HG03460 (cell line): ENCODE data around the gene IL15.
"Not testable (repeated sequence)": the region's sequence is repeated elsewhere in the genome, so short reads cannot be mapped to it uniquely, and the experiment has no call there.

Experiments
- ATAC-seq: cut with Tn5 transposase; IDR thresholded peaks from one replicate; pipeline ENCODE4 v1.9.1; 2021; ENCODE audit not compliant: unreplicated experiment

The IL15 gene

GRCh38 chr4:141645611-141646340, 9.4 kb downstream of the IL15 start:
- no peak for ATAC-seq

DNA sequence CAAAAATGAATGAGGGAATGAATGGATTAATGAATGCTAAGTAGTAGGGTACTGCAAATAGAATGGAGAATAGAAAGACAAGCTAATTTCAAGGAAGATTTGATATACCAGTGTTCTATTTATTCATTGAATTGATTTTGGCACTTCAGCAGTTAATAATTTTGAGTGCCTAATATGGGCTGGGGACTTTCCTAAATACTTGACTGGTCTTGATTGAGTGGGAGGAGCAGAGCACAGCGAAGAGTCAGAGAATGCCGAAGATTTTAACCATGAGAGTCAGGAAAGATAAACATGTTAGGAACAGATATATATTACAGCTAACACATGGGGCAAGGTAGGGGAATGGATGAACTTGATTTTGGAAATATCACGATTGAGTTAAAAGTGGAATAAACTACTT, 10.6 kb downstream of the IL15 start:
- no peak for ATAC-seq

GRCh38 chr4:141647966-141648365, 11.6 kb downstream of the IL15 start:
- ATAC-seq = no peak

GRCh38 chr4:141652161-141652778, 15.9 kb downstream of the IL15 start:
- ATAC-seq = no peak

GRCh38 chr4:141654098-141654497, 17.7 kb downstream of the IL15 start:
- ATAC-seq = no peak

DNA sequence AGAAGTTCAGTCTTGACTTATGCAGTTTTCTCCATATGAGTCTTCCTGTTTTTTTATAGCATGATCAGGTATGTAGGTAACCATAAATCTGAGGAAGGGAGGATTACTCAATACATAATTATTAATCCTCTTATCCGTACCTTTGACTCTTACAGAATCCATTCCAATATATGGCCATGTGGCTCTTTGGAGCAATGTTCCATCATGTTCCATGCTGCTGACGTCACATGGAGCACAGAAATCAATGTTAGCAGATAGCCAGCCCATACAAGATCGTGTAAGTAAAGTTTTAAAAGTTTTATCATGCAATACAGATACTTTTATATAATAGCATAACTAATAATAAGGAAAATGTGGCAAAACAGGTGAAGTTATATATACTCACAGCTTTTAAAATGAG, 19.6 kb downstream of the IL15 start:
- ATAC-seq = no peak

DNA sequence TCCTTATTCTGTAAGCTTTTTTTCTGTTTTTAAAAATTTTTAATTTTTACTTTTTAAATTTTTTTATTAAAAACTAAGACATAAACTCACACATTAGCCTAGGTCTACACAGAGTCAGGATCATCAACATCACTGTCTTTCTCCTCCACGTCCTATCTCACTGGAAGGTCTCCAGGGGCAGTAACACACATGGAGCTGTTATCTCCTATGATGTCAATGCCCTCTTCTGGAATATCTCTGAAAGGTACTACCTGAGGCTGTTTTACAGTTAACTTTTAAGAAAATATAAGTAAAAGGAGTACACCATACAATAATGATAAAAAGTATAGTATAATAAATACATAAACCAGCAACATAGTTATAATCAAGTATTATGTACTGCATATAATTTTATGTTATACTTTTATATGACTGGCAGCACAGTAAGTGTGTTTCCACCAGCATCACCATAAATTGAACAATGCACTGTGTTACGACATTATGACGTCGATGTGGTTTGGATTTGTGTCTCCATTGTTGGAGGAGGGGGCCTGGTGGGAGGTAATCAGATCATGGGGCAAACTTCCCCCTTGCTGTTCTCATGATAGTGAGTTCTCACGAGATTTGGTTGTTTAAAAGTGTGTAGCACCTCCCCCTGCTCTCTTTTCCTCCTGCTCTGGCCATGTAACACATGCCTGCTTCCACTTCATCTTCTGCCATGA, 21.3 kb downstream of the IL15 start:
- no peak for ATAC-seq

GRCh38 chr4:141658309-141658708, 21.9 kb downstream of the IL15 start:
- ATAC-seq = peak; percentile 50

- no peak for ATAC-seq
Observed at GRCh38 chr4:141659539-141659938, 23.2 kb downstream of the IL15 start.

DNA sequence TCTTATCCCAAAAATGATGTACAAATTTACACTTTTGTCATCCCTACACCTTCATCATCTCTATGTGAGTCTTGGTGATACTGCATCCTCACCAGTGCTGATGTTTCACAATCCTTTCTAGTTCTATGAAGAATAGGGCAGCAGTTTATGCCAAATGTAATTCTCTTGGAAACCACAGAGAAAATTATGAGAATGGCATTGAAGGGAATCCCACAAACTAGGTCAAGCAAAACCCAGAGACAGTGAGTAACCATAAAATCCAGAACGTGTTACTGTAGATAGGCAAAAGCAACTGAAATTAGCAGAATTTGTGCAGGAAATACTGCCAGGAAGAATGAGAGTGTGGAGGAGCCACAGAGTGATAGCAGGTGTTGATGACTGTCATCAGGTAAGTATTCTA, 24.5 kb downstream of the IL15 start:
- no peak for ATAC-seq

DNA sequence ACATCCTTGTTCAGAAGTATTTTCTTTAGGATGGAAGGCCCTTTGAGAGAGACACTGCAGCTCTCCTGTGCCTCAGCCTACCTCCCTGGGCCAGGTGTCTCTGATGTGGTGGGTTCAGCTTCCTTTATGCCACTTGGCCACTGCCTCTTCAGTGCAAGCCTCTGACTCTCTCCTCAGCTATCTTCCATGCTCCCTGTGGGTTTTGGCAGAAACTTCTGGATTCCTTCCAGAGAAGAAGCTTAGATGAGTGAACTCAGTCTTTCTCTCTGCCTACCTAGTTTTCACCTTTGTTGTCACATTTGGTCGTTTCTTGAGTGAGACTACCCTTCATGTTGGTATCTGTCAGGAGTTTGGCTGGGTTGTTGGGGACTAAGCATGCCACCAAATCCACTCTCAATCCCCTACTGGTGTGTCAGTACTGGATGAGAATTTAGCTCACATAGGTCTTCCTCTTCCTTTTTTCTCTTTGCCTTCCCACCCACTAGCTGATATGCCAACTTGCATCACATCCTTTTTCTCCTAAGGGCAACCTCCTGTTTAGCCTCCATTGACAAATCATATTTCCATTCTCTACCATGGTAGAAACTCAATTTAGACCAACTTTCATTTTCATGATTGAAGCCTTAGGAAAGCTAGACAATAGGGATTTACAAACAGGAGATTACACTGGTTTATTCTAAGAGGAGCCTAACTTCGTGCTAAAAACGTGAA, 32.0 kb downstream of the IL15 start:
- ATAC-seq = no peak

DNA sequence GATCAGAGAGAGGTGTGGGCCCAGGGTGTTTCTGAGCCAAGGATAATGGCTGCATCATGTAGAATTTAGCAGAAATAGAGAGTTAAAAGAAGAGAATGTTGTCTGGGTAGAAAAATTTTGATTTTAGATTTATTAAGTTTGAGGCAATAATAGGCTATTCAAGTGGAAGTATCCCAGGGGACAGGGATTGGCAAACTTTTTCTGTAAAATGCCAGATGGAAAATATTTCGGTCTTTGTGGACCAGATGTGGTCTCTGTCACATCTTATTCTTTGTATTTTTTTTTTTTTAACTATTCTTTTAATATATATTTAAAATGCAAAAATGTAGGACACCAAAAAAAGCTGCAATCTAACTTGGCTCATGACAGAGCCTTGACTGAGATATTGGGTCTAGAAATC, 33.1 kb downstream of the IL15 start:
- ATAC-seq = no peak

GRCh38 chr4:141675384-141675783, 39.0 kb downstream of the IL15 start:
- ATAC-seq = no peak

DNA sequence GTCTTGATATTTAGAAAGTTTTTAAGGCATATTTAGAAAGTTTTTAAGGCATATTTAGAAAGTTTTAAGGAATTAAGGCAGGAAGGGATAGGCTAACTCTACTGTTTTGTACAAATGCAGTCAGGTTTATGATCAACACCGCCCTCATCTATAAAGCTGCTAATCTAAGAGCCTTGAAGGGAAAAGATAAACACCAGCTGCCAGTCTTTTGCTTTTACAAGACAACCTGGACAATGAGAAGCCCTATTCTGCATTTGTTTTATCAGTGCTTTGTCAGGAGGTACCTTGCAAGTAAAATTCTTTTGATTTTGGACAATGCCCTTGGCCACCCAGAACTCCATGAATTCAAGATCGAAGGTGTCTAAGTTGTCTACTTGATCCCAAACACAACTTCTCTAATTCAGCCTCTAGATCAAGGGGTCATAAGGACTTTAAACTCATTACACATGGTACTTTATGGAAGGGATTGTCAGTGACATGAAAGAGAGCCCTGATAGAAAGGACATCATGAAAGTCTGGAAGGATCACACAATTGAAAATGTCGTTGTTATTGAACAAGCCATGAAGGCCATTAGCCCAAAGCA, 39.8 kb downstream of the IL15 start:
- no peak for ATAC-seq

DNA sequence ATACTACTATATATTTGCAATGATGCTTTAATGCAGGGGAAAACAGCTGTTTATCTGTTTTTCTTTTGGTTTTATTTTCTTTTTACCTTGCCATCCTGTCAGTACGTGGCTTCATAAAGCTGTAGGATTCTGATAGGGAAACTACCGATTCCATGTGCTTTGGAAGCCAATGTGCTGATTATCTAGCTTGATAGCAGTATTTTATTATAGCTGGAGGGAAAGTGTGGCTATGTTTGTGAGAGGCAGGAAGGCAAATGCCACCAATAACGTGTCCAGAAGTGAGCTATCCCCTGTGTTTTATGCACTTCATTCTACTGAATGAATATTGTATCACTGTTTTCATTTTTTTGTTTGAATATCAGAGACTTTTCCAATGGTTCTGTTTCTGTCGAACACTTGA, 43.7 kb downstream of the IL15 start:
- no peak for ATAC-seq

DNA sequence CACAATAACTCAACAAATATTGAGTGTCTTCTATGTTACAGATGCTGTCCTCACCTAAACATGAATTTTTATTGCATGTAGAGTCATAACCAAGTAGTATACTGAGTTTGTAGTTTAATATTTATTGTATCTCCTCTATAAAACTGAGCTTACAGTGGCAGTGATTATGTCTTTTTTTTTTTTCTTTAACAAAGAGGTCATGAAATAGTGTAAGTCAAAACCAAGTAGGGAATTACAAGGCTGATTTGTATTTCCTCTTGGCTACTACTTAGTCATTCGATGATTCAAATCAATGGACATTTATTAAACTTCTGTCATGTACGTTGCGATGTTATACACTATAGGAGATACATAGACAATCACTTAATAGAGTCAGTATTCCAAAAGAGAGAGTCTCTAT, 48.4 kb downstream of the IL15 start:
- no peak for ATAC-seq

GRCh38 chr4:141686146-141686775, 49.9 kb downstream of the IL15 start:
- ATAC-seq = no peak

DNA sequence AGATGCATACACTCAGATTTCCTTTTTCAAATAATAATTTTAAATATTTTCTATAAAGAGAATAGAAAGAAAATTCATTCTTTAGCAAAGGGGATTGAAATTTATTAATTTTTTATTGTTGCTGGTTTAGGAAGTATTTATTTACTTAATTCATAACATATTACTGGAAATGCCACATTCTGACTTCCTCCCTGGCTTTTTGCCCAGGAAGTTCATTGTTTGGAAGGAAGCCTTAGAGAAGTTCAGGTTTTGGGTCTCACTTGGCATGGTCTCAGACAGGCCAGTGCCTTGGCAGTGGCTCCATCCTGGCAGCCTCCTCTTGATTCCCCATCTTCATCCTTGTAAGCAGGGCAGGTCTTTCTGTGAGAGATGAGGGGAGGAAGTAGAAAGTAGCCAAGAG, 50.5 kb downstream of the IL15 start:
- ATAC-seq = no peak

- ATAC-seq = not testable (repeated sequence)
Observed at GRCh38 chr4:141689726-141690296, 53.4 kb downstream of the IL15 start.

- ATAC-seq = not testable (repeated sequence)
Observed at GRCh38 chr4:141691247-141691646, 54.9 kb downstream of the IL15 start.
